ENCODE measurements around the gene SUGCT. TPM values are rescaled to one million over a fixed set of nuclear protein-coding genes. Genes with fewer than 3 reads are reported as not detected.

Gene SUGCT
- total and polyA plus RNA-seq, 2 of the 8 experiments (the other 6 are each of a cell fraction or from before 2014, with no cell fraction given), result 2.8 to 5.4 TPM

- TF ChIP-seq ATF2 (IDR thresholded peaks at IDR 0.05; ENCODE audit: low read length), result no peak
- TF ChIP-seq EGR1 (IDR thresholded peaks at IDR 0.05; ENCODE audit: borderline replicate concordance, low read depth, low read length), result no peak
- TF ChIP-seq JUN (IDR thresholded peaks at IDR 0.05; ENCODE audit: low read depth, low read length), result no peak
- TF ChIP-seq CTBP2 (IDR thresholded peaks at IDR 0.05; ENCODE audit: borderline replicate concordance, insufficient read depth, insufficient read length, low read length), result no peak
- no peak for TF ChIP-seq POU5F1 (IDR thresholded peaks at IDR 0.05; ENCODE audit: low read depth, low read length)
- no peak for TF ChIP-seq NRF1 (IDR thresholded peaks at IDR 0.05; ENCODE audit: low read depth, low read length)
- TF ChIP-seq SUZ12 (IDR thresholded peaks at IDR 0.05; ENCODE audit: low read length), result no peak
- no peak for TF ChIP-seq HDAC6 (IDR thresholded peaks at IDR 0.05; ENCODE audit: low read depth, low read length)
Measured at GRCh38 chr7:40401406-40401805, 266.6 kb downstream of the SUGCT start (continued).
